Erythroblast (primary cell): ENCODE measurements around the gene PTPRA.

Experiments used
- GATA1 ChIP-seq: IDR thresholded peaks from 2 replicates; pipeline ENCODE4 v1.6.1; 2011; ENCODE audit warnings: low read depth, mild to moderate bottlenecking, control low read depth, low read length, moderate library complexity
- POLR2A ChIP-seq: IDR thresholded peaks from 2 replicates; pipeline ENCODE4 v1.6.1; 2011; ENCODE audit warnings: mild to moderate bottlenecking, low read length

DNA sequence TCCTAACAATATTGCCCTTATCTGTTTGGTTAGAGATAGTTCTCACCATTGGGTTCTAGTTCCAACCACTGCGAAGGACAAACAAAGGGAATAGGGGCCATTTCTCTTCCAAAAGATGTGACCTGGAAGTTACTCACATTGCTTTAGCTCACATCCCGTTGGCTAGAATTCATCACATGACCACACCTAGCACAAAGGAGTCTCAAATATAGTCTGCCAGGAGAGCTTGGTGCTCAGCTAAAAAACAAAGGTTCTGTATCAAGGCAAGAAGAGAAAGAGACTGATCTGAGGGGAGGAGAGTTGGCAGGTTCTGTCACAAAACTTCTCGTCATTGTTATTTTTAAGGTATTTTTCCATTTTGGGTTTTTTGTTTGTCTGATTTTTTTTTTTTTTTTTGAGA, 100.3 kb downstream of the PTPRA start:
- TF ChIP-seq GATA1 = no peak
- no peak for TF ChIP-seq POLR2A
